ENCODE results near the gene APOL3.
"Not testable (repeated sequence)": the region's sequence is repeated elsewhere in the genome, so short reads cannot be mapped to it uniquely, and the experiment has no call there.

Gene APOL3

GRCh38 chr22:36160499-36160942, at the start of gene APOL3:
APOL3 (minus strand) TSS chr22:36160755; CDS start chr22:36149055, 11,700 bp downstream.
- peak; percentile 70 for DNase-seq (ENCODE audit: low spot score)

GRCh38 chr22:36210224-36210623, 49.7 kb upstream of the APOL3 start:
- no peak for DNase-seq (ENCODE audit: low spot score)

GRCh38 chr22:36209488-36209908, 48.9 kb upstream of the APOL3 start:
- not testable (repeated sequence) for DNase-seq (ENCODE audit: low spot score)

GRCh38 chr22:36208914-36209313, 48.4 kb upstream of the APOL3 start:
- no peak for DNase-seq (ENCODE audit: low spot score)

GRCh38 chr22:36208162-36208765, 47.7 kb upstream of the APOL3 start:
- DNase-seq (ENCODE audit: low spot score): no peak

GRCh38 chr22:36206255-36206654, 45.7 kb upstream of the APOL3 start:
- no peak for DNase-seq (ENCODE audit: low spot score)

- DNase-seq (ENCODE audit: low spot score): not testable (repeated sequence)
These were observed 45.0 kb upstream of the APOL3 start for GRCh38 chr22:36205573-36205972.

GRCh38 chr22:36204632-36205015, 44.1 kb upstream of the APOL3 start:
- DNase-seq (ENCODE audit: low spot score): no peak

- no peak for DNase-seq (ENCODE audit: low spot score)
These were observed 43.6 kb upstream of the APOL3 start for GRCh38 chr22:36204001-36204631.

GRCh38 chr22:36203441-36203840, 42.9 kb upstream of the APOL3 start:
- DNase-seq (ENCODE audit: low spot score): not testable (repeated sequence)

GRCh38 chr22:36202906-36203305, 42.4 kb upstream of the APOL3 start:
- DNase-seq (ENCODE audit: low spot score): not testable (repeated sequence)

GRCh38 chr22:36201630-36202319, 41.2 kb upstream of the APOL3 start, which contains the start of gene APOL4:
APOL4 (minus strand) TSS chr22:36201809; CDS start chr22:36201734, 75 bp downstream.
- DNase-seq (ENCODE audit: low spot score): peak; percentile 66

- not testable (repeated sequence) for DNase-seq (ENCODE audit: low spot score)
These were observed 40.5 kb upstream of the APOL3 start for GRCh38 chr22:36201025-36201424.

GRCh38 chr22:36199001-36199551, 38.5 kb upstream of the APOL3 start:
- DNase-seq (ENCODE audit: low spot score): no peak

- DNase-seq (ENCODE audit: low spot score): no peak
These were observed 38.0 kb upstream of the APOL3 start for GRCh38 chr22:36198536-36198935.

- DNase-seq (ENCODE audit: low spot score): no peak
These were observed 37.1 kb upstream of the APOL3 start for GRCh38 chr22:36197514-36198146.

GRCh38 chr22:36197065-36197440, 36.5 kb upstream of the APOL3 start:
- no peak for DNase-seq (ENCODE audit: low spot score)

- no peak for DNase-seq (ENCODE audit: low spot score)
These were observed 35.9 kb upstream of the APOL3 start for GRCh38 chr22:36196254-36197064.

- peak; percentile 74 for DNase-seq (ENCODE audit: low spot score)
These were observed 34.4 kb upstream of the APOL3 start for GRCh38 chr22:36194971-36195370.

- DNase-seq (ENCODE audit: low spot score): no peak
These were observed 33.8 kb upstream of the APOL3 start for GRCh38 chr22:36194385-36194784.

GRCh38 chr22:36193577-36193976, 33.0 kb upstream of the APOL3 start:
- no peak for DNase-seq (ENCODE audit: low spot score)
